Epidermal melanocyte (primary cell): ENCODE measurements around the gene ERCC8.

Experiments
- DNase-seq: peaks from one replicate; pipeline ENCODE4 v3.0.0; 2011; ENCODE audit warnings: low spot score; ENCODE audit not compliant: insufficient read length

The ERCC8 gene

DNA sequence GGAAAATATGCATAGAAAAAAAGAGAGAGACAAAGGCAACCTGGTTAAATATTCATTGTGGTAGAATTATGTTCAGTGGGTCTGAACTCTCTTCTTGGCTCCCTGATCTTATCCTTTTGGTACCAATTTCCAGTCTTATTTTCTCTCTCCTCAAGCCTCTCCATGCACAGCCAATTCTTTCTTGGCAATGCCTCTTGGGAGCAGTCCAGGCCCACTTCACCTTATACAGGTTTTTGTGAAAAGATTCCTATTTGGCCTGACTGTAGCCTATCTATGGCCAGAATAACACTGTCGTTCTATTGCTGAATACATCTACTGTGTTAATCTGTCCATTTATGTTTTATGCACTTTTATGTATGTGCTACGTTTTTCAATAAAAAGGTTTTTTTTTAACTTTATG is 103.5 kb downstream of the ERCC8 start:
- no peak for DNase-seq

DNA sequence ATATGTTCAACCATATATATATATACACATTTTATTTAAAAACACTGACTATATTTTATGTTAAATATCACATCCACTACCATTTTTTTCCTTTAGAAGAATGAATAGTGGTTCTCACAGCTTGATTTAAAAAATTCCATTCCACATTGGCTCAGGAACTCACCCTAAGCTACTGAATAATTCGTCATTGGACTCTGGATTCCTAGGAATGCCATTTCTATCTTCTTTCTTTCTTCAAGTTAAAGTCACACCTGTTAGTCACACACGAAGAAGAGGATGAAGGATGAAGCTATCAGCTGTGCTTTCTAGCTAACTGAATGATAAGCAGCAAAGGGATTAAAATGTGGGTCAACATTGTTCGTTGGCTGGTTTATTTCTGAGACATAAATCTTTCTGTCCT is 108.7 kb downstream of the ERCC8 start:
- DNase-seq = no peak

GRCh38 chr5:60835554-60835953 is 109.3 kb downstream of the ERCC8 start:
- no peak for DNase-seq

DNA sequence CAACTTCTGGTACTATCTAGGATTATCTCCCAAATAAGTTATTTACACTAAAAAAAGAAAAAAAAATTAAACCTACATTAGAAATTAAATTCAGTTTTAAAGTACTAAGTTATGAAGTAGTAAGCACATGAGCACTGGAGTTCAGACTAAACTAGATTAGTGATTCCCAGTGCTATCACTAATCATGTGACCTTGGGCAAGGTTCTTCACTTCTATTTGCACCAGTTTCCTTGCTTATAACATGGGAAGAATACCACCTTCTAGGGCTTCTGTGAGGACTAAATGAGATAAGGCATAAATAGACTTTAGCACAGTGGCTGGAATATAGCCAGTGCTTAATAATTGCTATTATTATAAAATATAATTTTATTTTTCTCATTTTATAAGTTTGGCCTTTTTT is 111.3 kb downstream of the ERCC8 start:
- DNase-seq = no peak

- DNase-seq = no peak
Measured at GRCh38 chr5:60830581-60831127, 114.2 kb downstream of the ERCC8 start.

DNA sequence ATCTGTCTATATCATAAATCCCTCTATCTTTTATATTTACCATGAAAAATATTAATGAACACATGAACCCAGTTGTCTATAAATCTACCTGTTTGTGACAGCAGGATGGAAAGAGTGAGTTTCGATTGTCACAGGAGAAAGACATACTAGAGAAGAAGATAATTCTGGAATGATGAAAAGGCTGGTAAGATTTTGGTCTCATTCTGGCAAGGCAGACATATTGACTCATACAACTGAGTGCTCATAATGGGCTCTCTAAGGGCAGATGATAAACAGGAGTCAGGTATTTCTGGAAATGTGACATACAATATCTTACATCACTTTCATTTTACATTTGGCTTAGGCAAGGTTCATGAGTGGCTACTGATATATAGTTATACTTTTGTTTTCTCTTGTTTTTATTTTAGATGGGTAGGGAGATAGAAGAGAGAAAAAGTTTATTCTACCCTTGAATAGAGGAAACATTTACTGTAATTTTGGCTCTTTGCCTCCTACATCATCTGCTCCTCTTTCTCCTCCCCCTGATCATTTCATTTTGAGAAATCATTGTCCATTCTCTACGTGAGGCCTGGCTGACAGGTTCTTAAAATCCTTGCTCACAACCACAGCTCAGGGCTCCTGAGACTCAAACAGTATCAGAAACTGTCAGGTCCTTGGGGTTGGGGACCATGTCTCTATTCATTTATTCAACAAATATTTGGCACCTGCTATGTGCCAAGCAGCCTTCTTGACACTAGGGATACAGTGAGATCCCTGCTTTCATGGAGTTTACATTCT is 115.2 kb downstream of the ERCC8 start:
- no peak for DNase-seq

DNA sequence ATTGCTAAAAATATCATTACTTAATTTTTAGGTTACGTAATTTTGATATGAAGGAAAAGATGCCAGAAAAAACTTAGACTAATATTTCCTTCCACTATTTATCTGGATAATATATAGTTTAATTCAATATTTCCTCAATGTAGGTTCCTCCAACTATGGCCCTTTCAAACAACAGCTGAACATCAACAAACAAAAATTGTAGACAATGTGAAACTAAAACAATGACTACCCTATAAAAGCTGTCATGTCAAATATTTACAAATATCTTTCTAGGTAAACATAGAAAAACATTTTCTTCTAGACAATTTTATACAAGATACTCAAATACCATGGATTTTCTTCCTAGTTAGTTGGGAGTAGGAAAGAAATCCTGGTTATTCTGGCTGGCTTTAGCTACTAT is 117.7 kb downstream of the ERCC8 start:
- no peak for DNase-seq

- no peak for DNase-seq
Measured at GRCh38 chr5:60826653-60827052, 118.2 kb downstream of the ERCC8 start.
